H1 (cell line): Measurements from ENCODE around the gene RAMP1. TPM values are rescaled to one million over a fixed set of nuclear protein-coding genes. Genes with fewer than 3 reads are reported as not detected.
A peak's percentile ranks its signal among the peaks of the same experiment; 100 is the strongest.

Source experiments
- CREB1 ChIP-seq: IDR thresholded peaks from 2 replicates; pipeline ENCODE4 v1.6.1; 2012; ENCODE audit warnings: inconsistent platforms
- EGR1 ChIP-seq: IDR thresholded peaks from 2 replicates; pipeline ENCODE4 v1.6.1; 2011; ENCODE audit warnings: low read depth, low read length, borderline replicate concordance
- SUZ12 ChIP-seq: fragments of 200-600 bp; sonication (generic); IDR thresholded peaks from 2 replicates; pipeline ENCODE4 v1.6.1; 2012; ENCODE audit warnings: mild to moderate bottlenecking, inconsistent platforms, low read length, moderate library complexity, mixed read lengths
- polyA plus RNA-seq, 7 experiments: library from polyadenylated mRNA; depleted of rRNA in 3 of 7; stranded (reverse) in 5 of 7; unstranded in 2 of 7; fragments of >200 nt in 5 of 7; fragments of 200-250 nt in 2 of 7; gene quantifications; 1 replicate in 5 of 7; 2 replicates in 1 of 7; 4 replicates in 1 of 7; pipeline versions ENCODE4 v1.2.1 to v1.2.3, GENCODE V29; 2011 to 2013; ENCODE audit warnings: missing spikeins in 2 of 7, mixed read lengths in 2 of 7
- total RNA-seq: library from RNA; stranded (reverse); fragmentation: NEBNext Ultra II Directional; extraction: Animal tissue kit (Norgen Biotek cat#: 25700); gene quantifications from 2 replicates; pipeline ENCODE4 v1.2.1, GENCODE V29; 2021

Gene RAMP1
- total and polyA plus RNA-seq, 2 of the 8 experiments (the other 6 are each of a cell fraction or from before 2014, with no cell fraction given) = 0.65 to 4.3 TPM

DNA sequence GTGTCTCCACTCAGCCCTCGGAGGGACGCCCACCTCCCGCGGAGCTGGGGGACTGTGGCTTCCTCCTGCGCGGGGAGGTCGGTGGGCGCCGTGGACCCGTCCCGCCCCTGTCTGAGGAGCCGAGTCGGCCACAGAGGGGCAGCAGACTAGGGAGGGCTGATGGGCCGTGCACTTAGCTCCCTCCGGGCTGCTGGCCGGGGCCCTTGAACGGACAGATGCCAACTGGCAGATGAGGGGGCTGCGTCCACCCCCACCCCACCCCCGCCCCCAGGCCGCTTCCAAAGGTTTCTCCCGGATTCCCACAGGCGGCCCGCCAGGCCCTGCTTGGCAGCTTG, 96.9 kb downstream of the RAMP1 start (continued):
- 0 out of 2 replicates have a peak, but pooled peaks have one; percentile 6 for TF ChIP-seq SUZ12
- no peak for TF ChIP-seq EGR1
- no peak for TF ChIP-seq CREB1
